Activated gamma-delta T cell (primary cell): ENCODE results near the gene LZTFL1.
A peak's percentile ranks its signal among the peaks of the same experiment; 100 is the strongest.

Experiments
- DNase-seq: peaks from one replicate; lab custom pipeline; 2025; lab: John Stamatoyannopoulos, UW
- total RNA-seq, 2 donors: gene quantifications; one replicate each; lab custom pipeline; 2026; lab: John Stamatoyannopoulos, UW

The LZTFL1 gene
- total RNA-seq, result 22.0 to 28.6 reads per million in 2 donors

DNA sequence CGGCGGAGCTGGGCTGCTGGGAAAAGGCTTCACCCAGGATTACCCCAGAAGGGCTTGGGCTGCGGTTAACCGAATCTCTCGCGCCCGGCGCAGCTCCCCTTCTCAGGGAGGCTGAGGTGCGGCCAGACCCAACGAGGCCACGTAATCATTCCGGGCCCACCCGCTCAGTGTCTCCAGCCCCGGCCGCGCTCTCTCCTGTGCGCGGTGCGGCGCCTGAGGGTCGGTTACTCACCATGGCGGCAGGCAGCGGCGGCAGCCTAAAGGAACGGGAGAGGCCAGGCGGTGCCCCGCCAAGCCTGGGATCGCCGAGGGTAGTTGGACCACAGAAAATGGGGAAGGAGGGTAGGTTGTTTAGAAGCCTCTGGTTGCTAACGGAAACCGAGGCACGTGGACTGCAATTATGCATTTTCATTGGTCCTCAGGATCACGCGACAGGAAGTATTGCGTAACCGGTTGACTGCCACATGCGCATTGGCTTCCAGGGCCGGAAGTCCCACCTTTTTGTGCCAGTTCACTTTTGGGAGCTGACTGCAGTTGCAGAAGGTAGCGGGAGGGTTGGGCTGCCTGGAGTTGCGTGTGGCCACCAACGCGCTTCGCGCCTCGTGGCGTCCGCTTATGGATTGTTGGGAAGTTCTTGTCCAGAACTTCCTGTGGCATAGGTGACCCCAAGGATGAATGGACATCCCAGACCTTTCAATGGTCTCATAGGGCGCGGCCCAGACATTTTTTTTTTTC, at the start of gene LZTFL1:
Gene LZTFL1 (minus strand): TSS at position 363 of the 735 bp plus-strand sequence. CDS start 128 bp downstream, at position 235.
- peak; percentile 52 for DNase-seq

GRCh38 chr3:45890405-45890804, 48.5 kb upstream of the LZTFL1 start:
- no peak for DNase-seq

DNA sequence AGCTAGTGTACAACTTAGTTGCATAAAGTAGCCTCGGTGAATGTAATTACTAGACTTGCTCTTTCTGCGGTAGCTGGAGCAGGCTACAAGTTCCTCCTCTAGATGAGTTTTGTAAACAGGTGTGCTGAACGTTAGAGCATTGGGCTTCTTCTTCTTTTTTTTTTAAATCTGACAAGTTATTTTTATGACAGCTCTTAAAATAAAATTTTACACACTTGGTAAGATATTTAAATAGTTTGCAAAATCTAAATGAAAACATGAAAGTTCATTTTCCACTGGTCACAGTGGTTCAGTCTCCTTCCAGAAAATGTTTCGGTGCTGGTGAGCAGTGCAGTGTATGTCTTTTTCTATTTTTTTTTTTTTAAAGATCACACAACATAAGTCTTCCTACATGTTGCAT, 47.4 kb upstream of the LZTFL1 start:
- no peak for DNase-seq

DNA sequence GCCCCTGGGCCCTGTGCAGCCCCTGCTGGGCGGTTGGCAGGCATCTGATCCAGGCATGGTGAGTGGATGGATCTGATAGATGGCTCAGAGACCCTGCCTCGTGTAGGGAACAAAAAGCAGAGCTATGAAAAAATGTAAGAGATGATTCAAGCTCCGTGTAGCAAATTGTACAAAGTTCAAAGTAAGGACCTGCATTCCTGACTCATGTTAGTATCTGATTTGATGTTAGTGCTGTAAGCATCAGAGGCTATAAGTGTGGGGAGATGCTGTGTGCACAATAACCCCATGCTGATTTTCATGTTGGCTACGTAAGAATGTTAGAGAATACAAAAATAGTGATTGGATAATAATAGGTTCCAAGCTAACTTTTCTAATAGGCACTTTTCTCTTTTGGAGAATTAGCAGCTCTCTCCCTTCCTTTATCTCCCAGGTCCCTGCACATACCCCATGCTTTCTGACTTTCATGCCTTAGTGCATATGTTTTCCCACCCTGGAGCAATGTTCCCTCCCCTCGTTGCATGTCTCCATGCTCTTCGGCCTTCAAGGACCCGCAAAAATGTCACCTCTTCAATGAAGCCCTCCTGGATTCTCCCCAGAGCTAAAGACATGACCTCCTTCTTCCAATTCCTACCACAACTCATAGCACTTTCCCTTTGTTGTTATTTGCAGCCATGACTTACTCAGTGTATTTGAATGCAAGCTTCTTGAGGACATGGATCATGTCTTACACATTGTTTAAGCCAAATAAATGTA, 46.0 kb upstream of the LZTFL1 start:
- DNase-seq, result no peak

DNA sequence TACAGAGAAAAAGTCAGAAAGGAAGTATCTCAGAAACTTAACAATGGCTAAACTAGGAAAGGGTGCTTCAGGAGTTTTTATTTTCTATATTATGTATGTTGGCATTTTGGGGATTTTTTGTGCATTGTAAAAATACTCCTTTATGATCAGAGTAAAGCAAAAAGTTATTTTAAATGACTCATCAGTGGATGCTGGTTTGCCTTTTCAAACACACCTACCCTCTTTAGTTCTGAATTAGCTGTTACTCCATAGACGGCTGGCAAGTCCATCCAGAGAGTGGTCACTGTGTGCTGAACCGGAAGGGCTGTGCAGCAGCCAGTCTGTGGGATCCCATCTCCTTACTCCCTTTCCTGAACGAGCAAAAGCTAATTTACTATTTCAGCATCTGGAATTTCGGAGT, 45.4 kb upstream of the LZTFL1 start:
- no peak for DNase-seq

- DNase-seq, result no peak
Observed at GRCh38 chr3:45885979-45886705, 44.2 kb upstream of the LZTFL1 start, which contains the start of gene CCR9. CCR9 (plus strand) TSS chr3:45886543; CDS start chr3:45894934, 8,391 bp downstream.

DNA sequence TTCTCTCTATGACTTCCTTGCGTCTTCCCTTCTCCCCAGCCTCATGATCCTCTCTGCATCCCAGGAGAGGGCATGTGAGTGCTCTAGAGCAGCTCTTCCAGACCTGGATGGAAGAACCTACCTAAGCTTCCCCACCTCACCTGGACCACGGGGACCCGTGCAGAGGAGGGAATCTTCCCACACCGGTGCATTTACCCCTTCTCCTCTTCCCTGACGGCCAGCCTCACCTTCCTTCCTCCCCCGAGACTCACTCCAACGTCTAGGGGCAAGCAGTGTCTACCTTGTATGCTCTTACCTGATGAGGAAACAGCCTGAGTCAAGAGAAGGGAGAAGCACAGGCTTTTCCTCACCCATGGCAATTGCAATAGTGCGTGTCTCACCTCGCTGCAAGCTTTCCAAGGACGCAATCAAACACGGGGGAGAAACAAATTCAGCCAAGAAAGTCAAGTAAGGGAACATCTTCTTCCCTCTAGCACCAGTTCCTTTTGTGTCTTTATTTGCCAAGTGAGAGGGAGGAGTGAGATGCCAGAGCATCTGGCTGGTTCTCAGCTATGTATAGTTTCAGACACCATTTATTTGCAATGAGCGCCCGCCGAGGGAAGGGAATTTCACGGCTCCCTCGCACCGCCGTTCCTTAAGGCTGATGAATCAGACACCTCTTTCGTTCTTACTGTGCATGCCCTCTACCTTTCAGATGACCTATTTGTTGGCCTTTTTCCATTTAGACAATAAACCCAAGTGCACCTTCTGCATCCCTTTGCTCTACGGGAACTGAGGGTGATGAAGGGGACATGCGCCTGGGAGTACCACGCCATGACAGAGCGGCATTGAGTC, 42.7 kb upstream of the LZTFL1 start:
- no peak for DNase-seq

DNA sequence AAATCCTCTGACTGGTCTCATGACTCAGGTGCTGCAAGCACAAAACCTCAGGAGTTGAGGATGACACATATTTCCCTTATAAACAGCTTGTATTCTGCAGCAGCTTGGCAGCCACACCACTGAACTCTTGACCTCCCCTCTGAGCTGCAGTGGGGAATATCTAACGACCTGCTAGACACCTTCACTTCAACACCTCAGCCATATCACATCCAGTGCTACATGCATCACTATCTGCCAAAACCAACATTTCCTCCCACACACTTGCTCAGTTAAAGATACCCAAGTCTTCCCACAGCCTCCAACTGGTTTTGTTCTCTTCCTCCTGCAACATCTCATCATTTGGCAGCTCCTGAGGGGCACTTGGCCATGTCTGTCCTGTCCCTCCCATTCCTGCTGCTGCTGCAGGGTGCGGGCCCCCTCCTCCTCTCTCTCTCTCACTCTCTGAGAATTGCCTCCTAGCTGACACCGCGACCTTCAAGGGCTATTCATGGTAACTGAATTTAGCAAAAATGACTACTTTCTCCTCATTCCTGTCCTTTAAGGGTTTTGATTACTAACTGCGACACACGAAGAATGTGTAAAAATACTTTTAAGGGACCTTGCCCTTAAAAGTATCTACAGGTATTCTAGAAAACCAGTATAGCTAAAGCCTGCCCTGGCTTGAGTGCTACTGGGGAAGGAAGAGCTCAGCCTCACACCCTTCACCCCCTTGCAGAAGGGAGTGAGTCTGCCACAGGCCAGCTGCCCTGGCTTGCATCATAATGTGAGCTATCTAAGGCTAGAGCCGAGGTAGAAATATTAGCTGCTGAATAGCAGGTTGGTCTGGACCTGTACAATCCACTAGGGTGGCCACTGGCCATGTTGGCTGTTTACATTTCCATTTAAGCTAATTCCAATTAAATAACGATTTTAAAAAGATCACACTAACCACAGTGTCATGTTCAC, 39.4 kb upstream of the LZTFL1 start:
- no peak for DNase-seq

- no peak for DNase-seq
Observed at GRCh38 chr3:45880725-45881077, 38.8 kb upstream of the LZTFL1 start.

DNA sequence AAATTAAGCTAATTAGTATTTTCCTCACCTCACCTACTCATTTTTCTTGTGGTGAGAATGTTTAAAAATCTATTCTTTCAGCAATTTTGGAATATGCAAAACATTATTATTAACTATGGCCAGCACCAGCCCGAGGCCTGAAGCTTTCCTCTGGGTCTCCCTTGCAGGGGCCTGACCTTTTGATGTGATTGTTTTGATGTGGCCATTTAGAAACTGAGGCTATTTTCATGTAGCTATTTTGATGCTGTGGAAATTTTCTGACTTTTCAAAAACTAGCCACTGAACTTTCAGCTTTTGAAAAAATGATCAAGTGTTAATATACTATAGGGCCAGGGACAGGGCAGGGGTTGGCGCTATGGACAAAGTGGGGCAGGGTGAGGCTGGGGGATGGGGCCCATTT, 36.2 kb upstream of the LZTFL1 start:
- DNase-seq, result no peak

GRCh38 chr3:45874677-45875346, 32.9 kb upstream of the LZTFL1 start:
- no peak for DNase-seq

GRCh38 chr3:45873638-45874037, 31.7 kb upstream of the LZTFL1 start:
- DNase-seq, result no peak

DNA sequence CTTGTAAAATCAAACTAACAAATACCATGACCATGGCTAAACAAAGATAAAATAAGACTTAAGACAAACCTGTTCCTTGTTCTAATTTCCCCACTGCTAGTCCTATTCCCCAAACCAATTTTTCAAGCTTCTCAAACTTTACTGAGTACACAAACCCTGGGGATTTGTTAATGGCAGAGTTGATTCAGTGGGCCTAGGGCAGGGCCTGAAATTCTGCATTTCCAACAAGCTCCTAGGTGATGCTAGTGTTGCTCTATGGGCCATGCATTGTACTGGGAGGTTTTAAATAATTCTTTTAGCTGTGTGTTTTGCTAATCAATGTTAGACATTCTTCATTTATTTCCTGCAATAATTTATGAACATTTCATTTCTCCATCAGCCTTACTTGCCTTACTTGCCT, 31.1 kb upstream of the LZTFL1 start:
- DNase-seq, result no peak

- no peak for DNase-seq
Observed at GRCh38 chr3:45872569-45872968, 30.6 kb upstream of the LZTFL1 start.

GRCh38 chr3:45871780-45872179, 29.9 kb upstream of the LZTFL1 start:
- no peak for DNase-seq

- no peak for DNase-seq
Observed at GRCh38 chr3:45870099-45870498, 28.2 kb upstream of the LZTFL1 start.

DNA sequence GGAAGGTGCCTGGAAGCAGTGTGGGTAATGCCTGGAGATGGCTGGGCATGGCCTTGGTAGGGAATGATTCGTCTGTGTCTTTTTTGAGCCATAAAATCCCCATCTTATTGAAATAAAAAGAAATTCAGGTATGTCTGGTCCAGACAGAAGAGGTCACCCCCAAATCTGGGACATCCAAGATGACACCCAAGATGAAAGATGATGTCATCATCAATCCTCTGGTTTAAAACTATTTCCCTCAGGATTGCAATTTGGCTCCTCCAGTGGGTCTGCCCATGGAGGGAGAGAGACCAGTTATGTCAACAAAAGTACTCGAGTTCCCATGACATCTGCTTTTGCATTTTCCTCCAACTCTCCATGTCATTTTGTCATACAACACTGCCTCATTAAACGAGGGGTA, 27.7 kb upstream of the LZTFL1 start:
- DNase-seq, result no peak

DNA sequence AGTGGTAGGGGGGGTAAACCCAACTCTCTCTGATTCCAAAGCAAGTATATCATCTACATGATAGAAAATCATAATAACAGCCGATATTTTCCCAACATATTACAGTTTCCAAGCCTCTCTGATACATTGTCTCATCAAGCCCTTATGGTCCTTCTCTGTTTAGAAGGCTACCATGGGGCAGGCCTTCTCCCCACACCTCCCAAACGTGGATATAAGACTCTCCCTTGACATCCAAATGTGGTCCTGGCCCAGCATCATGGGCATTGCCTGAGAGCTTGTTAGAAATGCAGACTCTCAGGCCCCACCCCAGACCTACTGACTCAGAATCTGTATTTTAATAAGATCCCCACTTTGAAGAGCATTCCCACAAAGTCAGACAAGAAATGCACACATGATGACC, 26.7 kb upstream of the LZTFL1 start:
- DNase-seq, result no peak

GRCh38 chr3:45868213-45868612, 26.3 kb upstream of the LZTFL1 start:
- DNase-seq, result no peak

- no peak for DNase-seq
Observed at GRCh38 chr3:45865563-45865962, 23.6 kb upstream of the LZTFL1 start.
